Suprapubic skin (tissue), 4 donors: ENCODE results near the gene ACTR1A.

ENCODE experiments used
- CTCF ChIP-seq, 2 donors: fragments of 200-600 bp in 1 of 2; fragments of 450-650 bp in 1 of 2; sonication (generic) in 1 of 2; IDR thresholded peaks; one replicate each; pipeline ENCODE4 v1.5.1; 2016 to 2019; ENCODE audit warnings: antibody characterized with exemption in 2 of 2, mild to moderate bottlenecking in 1 of 2, moderate library complexity in 1 of 2
- EP300 ChIP-seq: sonication (generic); formaldehyde crosslinking; IDR thresholded peaks from one replicate; pipeline ENCODE4 v1.6.1; 2017; ENCODE audit warnings: antibody characterized with exemption
- POLR2A ChIP-seq, 2 donors: fragments of 450-650 bp; IDR thresholded peaks; one replicate each; pipeline ENCODE4 v1.6.1; 2017; ENCODE audit warnings: antibody characterized with exemption in 2 of 2, mild to moderate bottlenecking in 2 of 2, moderate library complexity in 2 of 2
- POLR2AphosphoS5 ChIP-seq, 3 donors: sonication (generic); formaldehyde crosslinking; IDR thresholded peaks; one replicate each; pipeline ENCODE4 v1.6.1; 2017; ENCODE audit warnings: antibody characterized with exemption in 3 of 3

GRCh38 chr10:102492344-102492939, 10.1 kb downstream of the ACTR1A start:
- TF ChIP-seq CTCF (IDR thresholded peaks at IDR 0.05) (no peak), POLR2A (IDR thresholded peaks at IDR 0.05) (no peak), POLR2AphosphoS5 (IDR thresholded peaks at IDR 0.05) (no peak), EP300 (no peak)
